HG02938 (cell line): ENCODE data around the gene SDF4.
A peak's percentile ranks its signal among the peaks of the same experiment; 100 is the strongest.

ENCODE experiments used
- ATAC-seq: cut with Tn5 transposase; IDR thresholded peaks from one replicate; pipeline ENCODE4 v1.9.1; 2021; ENCODE audit warnings: mild to moderate bottlenecking, moderate library complexity; ENCODE audit not compliant: unreplicated experiment

Gene SDF4

GRCh38 chr1:1231400-1232207, at the start of gene SDF4:
Gene SDF4, minus strand, starts transcription at chr1:1232001. Its CDS starts 3,229 bp downstream, at chr1:1228772.
- peak; percentile 85 for ATAC-seq

- ATAC-seq = no peak
These were observed 49.1 kb upstream of the SDF4 start for GRCh38 chr1:1280782-1281481.

- no peak for ATAC-seq
These were observed 47.2 kb upstream of the SDF4 start for GRCh38 chr1:1279028-1279427.

GRCh38 chr1:1278620-1279019, 46.8 kb upstream of the SDF4 start:
- ATAC-seq = no peak

GRCh38 chr1:1275836-1276235, 44.0 kb upstream of the SDF4 start:
- ATAC-seq = no peak

- no peak for ATAC-seq
These were observed 43.2 kb upstream of the SDF4 start for GRCh38 chr1:1274931-1275431.

GRCh38 chr1:1274299-1274930, 42.6 kb upstream of the SDF4 start:
- no peak for ATAC-seq

GRCh38 chr1:1273512-1274298, 41.9 kb upstream of the SDF4 start, which contains the start of gene UBE2J2:
Gene UBE2J2, minus strand, starts transcription at chr1:1273854. Its CDS starts 5,862 bp downstream, at chr1:1267992.
- ATAC-seq = peak; percentile 63

- ATAC-seq = peak; percentile 19
These were observed 41.4 kb upstream of the SDF4 start for GRCh38 chr1:1273209-1273511.

- ATAC-seq = no peak
These were observed 40.8 kb upstream of the SDF4 start for GRCh38 chr1:1272341-1273208.

- ATAC-seq = no peak
These were observed 39.0 kb upstream of the SDF4 start for GRCh38 chr1:1270813-1271212.

GRCh38 chr1:1268284-1268682, 36.5 kb upstream of the SDF4 start:
- no peak for ATAC-seq

- ATAC-seq = no peak
These were observed 35.9 kb upstream of the SDF4 start for GRCh38 chr1:1267488-1268283.

GRCh38 chr1:1264868-1265272, 33.1 kb upstream of the SDF4 start:
- ATAC-seq = no peak

GRCh38 chr1:1264026-1264425, 32.2 kb upstream of the SDF4 start:
- no peak for ATAC-seq

- ATAC-seq = no peak
These were observed 31.0 kb upstream of the SDF4 start for GRCh38 chr1:1262758-1263157.

GRCh38 chr1:1262071-1262470, 30.3 kb upstream of the SDF4 start:
- ATAC-seq = no peak

- no peak for ATAC-seq
These were observed 29.2 kb upstream of the SDF4 start for GRCh38 chr1:1260843-1261560.
